ENCODE results near the gene C9orf78.

Gene C9orf78

GRCh38 chr9:129839324-129840023 lies 4.4 kb upstream of the C9orf78 start:
- DNase-seq, result no peak

DNA sequence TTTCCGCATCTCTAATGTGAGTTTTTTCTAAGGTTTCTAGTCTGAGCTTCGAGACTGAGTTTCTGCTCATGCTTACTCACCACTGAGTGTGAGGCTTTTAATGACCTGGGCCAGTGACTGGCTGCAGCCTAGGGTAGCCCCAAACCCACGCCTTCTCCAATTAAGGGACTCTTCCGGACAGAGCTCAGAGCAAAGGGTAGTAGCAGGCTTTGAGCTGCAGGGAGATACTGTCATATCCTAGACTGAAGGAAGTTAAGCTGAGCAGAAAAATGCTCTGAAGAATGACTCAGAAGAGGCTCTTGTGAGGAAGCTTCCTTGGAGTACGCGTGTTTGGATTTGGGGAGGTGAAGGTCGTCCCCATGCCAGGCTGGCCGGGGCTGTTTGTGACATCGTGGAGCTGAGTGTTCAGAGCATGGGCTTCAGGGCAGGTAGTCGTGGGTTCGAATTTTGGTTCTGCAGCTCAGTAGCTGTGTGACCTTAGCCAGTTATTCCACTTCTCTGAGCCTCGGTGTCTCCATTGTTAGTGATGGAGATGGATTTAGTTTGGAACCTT lies 3.7 kb upstream of the C9orf78 start:
- peak in 3 of 6 experiments; percentile 3 to 14 (median 11) for DNase-seq

- DNase-seq, result peak in 5 of 6 experiments; percentile 27 to 62 (median 32)
Observed at GRCh38 chr9:129836311-129837007, 1.4 kb upstream of the C9orf78 start.

GRCh38 chr9:129835860-129836223 lies 767 bp upstream of the C9orf78 start:
- DNase-seq, result peak in 1 of 6 experiments; percentile 27

- peak in 5 of 6 experiments; percentile 20 to 81 (median 59) for DNase-seq
Observed at GRCh38 chr9:129834489-129835127, 467 bp downstream of the C9orf78 start.

GRCh38 chr9:129832982-129833381 lies 2.1 kb downstream of the C9orf78 start:
- no peak for DNase-seq

DNA sequence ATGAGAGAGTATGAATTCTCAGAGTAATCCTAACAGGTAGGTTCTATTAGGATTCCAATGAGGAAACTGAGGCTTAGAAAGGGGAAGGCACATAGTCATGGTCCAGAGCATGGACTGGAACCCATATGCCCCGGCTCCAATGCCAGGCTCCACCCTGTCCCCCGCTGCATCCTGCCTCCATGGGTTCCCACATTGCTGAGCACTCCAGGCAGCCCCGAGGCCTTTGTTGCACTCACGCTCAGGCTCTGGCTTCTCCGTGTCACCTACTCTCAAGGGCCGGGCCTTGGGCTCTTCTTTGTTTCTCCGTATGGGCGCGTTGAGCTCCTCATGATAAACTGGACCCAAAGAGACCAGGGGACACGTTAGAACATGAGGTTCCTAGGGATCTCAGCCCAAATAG lies 6.1 kb downstream of the C9orf78 start:
- no peak for DNase-seq

DNA sequence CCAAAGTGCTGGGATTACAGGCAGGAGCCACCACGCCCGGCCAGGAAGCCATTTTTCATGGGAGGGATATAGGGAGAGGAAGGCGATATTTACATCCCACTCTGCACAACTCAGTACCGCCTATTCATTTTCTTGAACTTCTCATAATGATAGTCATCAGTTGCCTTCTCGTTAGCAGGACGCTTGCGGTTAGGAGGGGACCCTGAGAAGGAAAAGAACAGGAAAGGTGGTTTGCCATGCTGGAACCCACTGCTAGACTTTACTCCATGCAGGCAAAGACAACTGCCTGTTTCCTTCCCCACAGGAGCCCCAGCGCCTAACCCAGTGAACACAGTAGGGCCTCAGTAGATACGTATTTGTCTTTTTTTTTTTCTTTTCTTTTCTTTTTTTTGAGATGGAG lies 7.0 kb downstream of the C9orf78 start:
- no peak for DNase-seq

DNA sequence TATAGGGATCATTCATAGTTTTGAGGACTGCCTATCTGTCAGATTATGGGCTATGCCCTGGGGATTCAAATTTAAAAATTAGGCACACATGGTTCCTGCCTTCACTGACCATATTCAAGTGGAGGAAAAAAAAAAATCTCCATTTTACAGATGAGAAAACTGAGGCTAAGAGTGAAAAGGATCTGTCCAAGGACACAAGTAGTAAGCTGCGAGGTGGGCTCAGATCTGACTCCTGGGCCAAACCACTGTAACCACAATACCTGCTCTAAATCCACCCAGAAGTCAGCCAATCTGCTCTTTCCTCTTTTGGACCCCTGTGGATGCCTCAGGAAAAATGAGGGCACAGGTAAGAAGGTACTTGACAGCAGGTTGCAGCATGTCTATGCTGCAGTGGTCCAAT lies 8.3 kb downstream of the C9orf78 start:
- DNase-seq, result no peak

- DNase-seq, result no peak
Observed at GRCh38 chr9:129826344-129826743, 8.7 kb downstream of the C9orf78 start.

DNA sequence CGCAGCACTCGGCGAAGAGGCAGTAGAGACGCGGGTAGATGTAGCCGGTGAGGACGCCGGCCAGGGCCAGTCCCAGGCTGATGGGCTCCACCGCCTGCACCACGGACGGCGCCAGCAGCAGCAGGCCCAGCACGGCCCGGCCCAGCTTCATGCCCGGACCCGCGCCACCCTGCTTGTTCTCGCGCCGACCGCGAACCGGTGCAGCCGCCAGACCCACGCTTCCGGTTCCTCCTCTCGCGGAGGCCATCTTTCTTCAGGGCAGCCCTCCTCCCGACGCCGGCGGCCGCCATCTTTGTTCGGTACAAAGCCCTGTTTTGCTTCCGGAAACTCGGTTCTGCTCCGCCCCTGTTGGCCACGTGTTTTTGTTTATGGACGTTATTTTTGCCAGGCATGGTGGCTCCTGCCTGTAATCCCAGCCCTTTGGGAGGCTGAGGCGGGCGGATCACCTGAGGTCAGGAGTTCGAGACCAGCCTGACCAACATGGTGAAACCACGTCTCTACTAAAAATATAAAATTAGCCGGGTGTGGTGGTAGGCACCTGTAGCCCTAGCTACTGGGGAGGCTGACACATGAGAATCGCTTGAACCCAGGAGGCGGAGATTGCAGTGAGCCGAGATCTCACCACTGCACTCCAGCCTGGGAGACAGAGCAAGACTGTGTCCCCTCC lies 11.0 kb downstream of the C9orf78 start, which contains the start of gene TOR1A:
TOR1A (minus strand) TSS at position 202 of the 667 bp plus-strand sequence; CDS start at position 151, 51 bp downstream.
- DNase-seq, result peak; percentile 81 to 91 (median 86)

DNA sequence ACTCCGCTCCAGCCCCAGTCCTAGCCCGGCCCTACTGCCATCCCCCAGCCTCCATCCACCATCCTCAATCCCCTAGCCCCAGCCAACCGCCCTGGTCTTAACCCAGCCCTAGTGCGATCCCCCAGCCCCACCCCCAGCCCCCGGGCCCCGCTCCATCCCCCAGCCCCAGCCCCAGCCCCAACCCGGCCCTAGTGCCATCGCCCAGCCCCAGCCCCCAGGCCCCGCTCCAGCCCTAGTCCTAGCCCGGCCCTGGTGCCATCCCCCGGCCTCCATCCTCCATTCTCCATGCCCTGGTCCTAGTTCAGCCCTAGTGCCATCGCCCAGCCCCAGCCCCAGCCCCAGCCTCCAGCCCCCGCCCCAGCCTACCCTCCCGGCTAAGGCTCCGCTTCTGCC lies 11.5 kb downstream of the C9orf78 start:
- no peak for DNase-seq

DNA sequence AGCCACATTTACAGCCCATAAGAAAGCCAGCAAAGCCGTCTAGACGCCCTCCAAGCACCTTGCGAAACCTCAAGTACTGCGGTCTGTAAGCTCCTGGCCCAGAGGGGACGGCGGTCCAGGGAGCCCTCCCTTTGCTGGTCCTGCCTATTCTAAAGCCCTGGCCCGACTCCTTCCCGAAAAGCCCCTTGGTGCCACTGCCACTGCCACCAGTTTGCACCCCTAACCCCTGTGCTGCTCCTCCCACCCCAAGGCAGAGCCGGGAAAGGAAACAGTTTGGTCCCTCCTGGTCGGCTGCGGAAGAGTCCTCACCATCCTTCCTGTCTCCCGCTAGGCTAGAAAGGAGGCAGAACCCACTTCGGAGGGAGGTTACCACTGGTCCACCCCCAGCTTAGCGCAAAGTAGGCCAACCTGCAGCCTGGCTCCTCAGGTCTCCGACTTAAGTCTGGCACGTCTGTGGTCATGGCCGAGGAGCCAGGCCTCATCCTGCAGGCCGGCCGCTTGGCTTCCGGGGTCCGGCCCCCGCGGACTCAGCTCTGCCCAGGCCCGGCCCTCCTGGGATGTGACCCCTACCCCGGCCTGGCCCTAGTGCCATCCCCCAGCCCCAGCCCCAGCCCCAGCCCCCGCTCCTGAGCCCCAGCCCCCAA lies 12.1 kb downstream of the C9orf78 start:
- peak in 1 of 6 experiments; percentile 14 for DNase-seq

DNA sequence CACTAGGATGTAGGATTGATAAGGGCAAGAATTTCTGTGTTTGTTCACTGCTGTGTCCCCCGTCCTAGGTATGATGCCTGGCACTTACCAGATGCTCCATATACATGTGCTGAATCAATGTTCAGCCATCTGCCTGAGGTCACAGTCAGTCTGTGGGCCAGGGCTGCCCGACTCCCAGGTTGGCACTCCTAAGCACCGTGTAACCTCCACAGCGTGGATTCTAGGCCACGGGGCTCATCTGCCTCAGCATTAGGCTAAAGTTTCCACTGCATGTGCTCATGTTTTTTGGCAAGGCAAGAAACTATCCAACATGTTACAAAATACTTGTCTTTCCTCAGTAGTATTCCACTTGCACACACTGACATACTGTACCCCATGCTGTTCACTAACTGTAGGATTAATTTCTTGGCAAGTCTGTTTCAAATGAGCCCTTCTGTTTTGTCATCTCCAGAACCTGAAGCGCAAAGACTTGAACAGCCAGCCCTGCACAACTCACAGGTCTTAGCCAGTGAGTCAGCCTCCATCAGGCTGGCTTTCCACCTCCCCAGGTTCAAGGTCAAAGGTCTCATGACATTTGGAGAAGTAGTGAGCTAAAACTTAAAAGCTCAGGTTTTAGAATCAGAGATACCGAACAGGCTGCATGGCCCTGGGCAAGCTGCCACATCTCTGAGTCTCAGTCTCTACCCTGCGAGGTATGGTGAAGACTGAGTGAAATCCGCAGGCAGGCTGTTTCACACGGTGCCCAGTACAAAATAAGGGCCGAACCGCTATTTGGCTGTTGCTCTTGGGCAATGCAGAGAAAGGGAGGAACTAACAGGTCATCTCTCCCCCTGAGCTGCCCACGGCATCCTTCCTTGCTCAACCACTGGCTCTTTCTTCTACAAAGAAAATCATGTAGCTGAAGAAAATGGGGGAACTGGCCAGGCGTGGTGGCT lies 18.3 kb downstream of the C9orf78 start:
- no peak for DNase-seq

GRCh38 chr9:129815278-129815677 lies 19.8 kb downstream of the C9orf78 start:
- no peak for DNase-seq

- DNase-seq, result no peak
Observed at GRCh38 chr9:129814432-129815223, 20.4 kb downstream of the C9orf78 start.

DNA sequence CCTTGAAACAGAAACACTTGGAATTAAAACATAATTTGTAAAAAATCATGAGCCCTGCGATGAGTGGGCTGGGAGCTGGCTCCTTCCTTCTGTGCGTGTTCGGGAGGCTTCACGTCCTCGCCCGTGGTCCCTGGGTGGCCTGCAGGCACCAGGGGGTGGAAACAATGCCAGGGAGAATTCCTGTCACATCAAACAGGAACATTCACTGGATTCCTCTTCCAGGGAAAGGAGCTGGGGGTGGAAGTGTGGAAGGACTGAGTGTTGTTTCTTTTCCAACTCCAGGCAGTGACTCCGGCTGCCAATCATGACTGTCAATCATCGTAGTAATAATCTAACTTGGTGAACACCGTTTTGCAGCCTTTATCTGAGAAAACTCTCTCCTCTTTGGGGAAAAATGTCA lies 21.4 kb downstream of the C9orf78 start:
- no peak for DNase-seq

GRCh38 chr9:129812385-129812784 lies 22.7 kb downstream of the C9orf78 start:
- no peak for DNase-seq

DNA sequence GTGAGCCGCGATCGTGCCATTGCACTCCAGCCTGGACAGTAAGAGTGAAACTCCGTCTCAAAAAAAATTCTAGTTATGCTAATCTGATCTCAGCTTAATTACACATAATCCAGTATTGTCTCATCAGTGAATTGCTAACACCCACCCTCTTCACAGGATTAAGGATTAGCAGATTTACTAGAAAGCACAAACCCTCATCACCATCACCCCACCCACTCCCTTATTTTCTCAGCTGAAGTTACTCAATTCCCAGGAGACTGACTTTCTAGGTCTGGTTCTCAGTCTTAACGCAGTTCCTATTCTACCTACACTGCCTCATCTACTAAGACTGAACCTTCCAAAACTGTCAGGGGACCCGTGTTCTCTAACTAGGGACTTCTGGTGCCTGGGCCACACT lies 23.1 kb downstream of the C9orf78 start:
- no peak for DNase-seq

DNA sequence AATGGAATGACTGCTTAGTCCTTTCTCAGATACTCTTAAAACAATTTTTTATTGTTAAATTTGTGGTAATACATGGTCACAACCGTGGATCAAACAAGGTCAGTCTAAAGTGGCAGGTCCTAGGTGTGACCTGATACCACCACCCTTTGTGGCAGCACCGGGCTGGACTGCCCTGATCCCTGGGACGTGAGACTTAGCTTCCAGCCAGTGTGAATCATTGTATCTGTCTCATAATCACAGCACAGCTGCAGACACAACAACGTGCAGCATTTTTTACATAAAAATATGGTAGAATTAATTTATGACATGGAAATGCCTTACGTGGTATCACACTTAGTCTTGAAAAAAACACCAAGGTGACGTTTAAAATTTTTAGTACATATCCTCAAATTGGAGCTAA lies 24.3 kb downstream of the C9orf78 start:
- DNase-seq, result no peak

Data from stimulated activated naive CD4-positive, alpha-beta T cell (primary cell).